GM19043 (cell line): ENCODE data around the gene ZBTB44.

Experiments
- ATAC-seq: cut with Tn5 transposase; IDR thresholded peaks from one replicate; pipeline ENCODE4 v1.9.1; 2021; ENCODE audit warnings: low read depth; ENCODE audit not compliant: unreplicated experiment

ZBTB44 gene

DNA sequence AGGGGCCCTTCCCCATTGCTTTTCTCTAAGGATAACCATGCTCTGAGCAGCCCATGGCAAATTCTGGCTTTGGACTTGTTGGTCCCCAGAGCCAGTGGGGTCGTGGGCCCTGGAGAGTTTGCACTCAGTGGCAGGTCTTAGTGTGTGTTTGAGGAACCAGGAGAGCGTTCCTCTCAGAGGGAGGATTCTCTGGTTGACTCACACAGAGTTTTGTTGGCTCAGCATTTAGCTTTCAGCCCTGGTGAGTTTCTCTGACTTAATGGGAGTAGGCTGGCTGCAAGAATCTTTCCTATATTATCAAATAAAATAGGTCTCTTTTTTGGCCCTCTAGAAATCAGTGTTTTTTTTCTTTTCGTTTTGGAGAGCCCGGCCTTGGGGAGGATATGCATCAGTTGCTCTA is 134.2 kb downstream of the ZBTB44 start:
- no peak for ATAC-seq

DNA sequence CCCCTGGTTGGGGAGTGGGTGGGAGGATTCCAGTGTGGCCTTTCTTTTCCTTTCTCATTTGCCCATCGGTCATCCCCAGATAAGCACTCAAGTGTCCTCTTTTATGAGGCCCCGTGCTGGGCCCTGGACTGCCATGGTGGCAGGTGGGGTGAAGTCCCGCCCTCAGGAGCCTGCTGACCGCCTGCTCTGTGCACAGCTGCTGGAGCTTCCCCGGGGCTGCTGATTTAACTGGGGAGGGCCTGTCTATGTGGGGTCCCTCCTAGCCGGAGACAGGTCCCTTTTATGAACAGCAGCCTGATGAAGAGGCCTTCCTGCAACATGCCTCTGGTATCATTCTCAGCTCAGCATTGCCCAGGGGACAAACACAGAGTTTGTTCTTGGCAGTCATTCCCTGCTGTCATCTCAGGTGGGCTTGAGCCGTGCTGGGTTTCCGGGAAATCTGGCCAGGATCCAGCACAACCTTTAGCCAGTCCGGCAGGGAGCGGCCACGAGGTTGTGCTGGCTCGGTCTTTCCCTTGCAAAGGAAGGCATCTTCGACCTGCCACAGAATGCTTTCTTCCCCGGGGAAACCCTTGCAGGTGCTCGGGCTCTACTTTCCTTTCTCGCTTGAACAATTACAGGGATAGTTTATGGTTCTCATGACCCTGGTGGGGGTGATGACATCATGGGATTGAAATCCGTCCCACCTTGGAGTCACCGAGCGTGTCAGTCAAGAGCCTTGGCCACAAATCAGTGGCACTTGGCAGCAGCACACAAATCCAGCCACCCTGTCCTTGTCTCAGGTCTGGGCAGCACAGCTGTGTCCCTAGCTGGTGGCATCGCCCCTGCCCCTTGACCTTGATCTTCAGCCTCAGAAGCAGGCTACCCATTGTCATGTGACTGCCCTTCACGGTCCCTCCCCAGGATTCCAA is 135.1 kb downstream of the ZBTB44 start:
- no peak for ATAC-seq

DNA sequence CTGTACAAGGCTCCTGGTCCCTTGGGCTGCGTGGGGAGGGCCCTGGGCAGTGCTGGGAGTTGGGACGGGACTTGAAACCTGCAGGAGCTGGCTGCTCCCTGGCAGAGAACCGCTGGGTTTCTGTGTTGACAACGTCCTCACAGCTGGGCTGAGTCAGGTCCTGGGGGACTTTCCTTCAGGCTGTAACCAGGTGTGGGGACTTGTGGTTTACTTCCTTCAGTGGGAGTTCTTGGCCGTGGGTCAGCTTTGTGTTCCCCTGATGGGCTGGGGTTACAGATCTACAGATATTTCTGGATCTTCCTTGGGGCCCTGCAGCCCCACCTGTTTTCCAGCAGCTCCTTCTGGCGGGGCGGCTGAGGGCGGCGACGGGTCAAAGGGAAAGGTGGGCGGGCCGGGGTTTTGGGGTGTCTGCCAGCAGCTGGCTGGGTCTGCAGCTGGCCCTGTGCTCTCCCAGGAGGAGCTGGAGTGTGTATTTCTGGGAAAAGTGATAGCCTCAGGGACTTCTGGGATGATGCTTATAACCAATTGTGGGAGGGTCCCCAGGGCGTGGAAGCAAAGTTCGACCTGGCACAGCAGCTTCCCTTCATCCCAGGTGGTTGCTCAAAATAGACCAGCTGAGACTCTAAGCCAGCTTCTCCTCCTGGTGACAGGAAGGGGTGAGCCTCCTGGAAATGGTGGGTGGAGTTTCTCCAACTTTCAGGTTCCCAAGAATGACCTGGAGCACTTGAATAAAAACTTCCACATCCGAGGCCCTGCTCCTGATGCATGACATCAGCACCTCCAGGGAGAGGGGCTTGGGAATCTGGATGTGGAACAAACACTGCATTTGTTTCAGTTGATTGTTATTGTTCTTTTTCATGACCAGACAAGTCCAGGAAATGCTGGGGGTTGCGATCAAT is 136.0 kb downstream of the ZBTB44 start:
- no peak for ATAC-seq

DNA sequence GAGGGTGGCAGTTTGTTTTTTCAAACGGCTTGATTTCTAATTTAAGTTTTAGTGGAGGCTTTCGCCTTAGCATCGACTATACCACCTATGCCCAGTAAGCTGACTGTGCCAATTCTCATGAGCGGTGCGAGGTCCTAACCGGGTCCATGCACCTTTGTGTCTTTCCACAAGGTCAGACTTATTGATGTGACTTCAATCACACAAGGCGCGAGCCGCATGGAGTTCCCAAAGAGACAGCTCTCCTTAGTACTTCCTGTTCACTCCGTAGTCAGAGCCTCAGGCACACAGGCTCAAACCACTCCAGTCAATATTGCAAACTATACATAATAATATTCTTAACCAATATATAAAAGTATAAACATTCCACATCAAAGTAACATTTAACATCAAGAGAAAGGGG is 136.9 kb downstream of the ZBTB44 start:
- ATAC-seq = no peak
